Mucosa of rectum (tissue), 2 donors: Measurements from ENCODE around the gene HSPA12A.

Experiments used
- H3K27ac ChIP-seq, 2 donors: one replicate each; pipeline ENCODE4 v1.7.0; 2013; ENCODE audit warnings: inconsistent platforms in 2 of 2, low read depth in 2 of 2, low read length in 2 of 2
- H3K27me3 ChIP-seq, 2 donors: one replicate each; pipeline ENCODE4 v1.7.0; 2013; ENCODE audit warnings: low read length in 2 of 2; ENCODE audit not compliant: control insufficient read depth in 2 of 2, insufficient read depth in 2 of 2
- H3K36me3 ChIP-seq, 2 donors: one replicate each; pipeline ENCODE4 v1.7.0; 2013; ENCODE audit warnings: low read length in 2 of 2; ENCODE audit not compliant: control insufficient read depth in 2 of 2, insufficient read depth in 2 of 2
- H3K4me1 ChIP-seq, 2 donors: one replicate each; pipeline ENCODE4 v1.7.0; 2013; ENCODE audit warnings: low read length in 2 of 2, mild to moderate bottlenecking in 1 of 2; ENCODE audit not compliant: control insufficient read depth in 2 of 2, insufficient read depth in 2 of 2
- H3K4me3 ChIP-seq, 2 donors: one replicate each; pipeline ENCODE4 v1.7.0; 2013; ENCODE audit warnings: low read length in 2 of 2
- H3K9ac ChIP-seq, 2 donors: one replicate each; pipeline ENCODE4 v1.7.0; 2013; ENCODE audit warnings: low read length in 2 of 2, low read depth in 1 of 2, mild to moderate bottlenecking in 1 of 2
- H3K9me3 ChIP-seq, 2 donors: one replicate each; pipeline ENCODE4 v1.7.0; 2013; ENCODE audit warnings: low read length in 2 of 2; ENCODE audit not compliant: control insufficient read depth in 2 of 2
- donor health status: healthy.
- donor health status: Normal muscosa, but diverticular disease.

HSPA12A gene, protein sequence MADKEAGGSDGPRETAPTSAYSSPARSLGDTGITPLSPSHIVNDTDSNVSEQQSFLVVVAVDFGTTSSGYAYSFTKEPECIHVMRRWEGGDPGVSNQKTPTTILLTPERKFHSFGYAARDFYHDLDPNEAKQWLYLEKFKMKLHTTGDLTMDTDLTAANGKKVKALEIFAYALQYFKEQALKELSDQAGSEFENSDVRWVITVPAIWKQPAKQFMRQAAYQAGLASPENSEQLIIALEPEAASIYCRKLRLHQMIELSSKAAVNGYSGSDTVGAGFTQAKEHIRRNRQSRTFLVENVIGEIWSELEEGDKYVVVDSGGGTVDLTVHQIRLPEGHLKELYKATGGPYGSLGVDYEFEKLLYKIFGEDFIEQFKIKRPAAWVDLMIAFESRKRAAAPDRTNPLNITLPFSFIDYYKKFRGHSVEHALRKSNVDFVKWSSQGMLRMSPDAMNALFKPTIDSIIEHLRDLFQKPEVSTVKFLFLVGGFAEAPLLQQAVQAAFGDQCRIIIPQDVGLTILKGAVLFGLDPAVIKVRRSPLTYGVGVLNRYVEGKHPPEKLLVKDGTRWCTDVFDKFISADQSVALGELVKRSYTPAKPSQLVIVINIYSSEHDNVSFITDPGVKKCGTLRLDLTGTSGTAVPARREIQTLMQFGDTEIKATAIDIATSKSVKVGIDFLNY

DNA sequence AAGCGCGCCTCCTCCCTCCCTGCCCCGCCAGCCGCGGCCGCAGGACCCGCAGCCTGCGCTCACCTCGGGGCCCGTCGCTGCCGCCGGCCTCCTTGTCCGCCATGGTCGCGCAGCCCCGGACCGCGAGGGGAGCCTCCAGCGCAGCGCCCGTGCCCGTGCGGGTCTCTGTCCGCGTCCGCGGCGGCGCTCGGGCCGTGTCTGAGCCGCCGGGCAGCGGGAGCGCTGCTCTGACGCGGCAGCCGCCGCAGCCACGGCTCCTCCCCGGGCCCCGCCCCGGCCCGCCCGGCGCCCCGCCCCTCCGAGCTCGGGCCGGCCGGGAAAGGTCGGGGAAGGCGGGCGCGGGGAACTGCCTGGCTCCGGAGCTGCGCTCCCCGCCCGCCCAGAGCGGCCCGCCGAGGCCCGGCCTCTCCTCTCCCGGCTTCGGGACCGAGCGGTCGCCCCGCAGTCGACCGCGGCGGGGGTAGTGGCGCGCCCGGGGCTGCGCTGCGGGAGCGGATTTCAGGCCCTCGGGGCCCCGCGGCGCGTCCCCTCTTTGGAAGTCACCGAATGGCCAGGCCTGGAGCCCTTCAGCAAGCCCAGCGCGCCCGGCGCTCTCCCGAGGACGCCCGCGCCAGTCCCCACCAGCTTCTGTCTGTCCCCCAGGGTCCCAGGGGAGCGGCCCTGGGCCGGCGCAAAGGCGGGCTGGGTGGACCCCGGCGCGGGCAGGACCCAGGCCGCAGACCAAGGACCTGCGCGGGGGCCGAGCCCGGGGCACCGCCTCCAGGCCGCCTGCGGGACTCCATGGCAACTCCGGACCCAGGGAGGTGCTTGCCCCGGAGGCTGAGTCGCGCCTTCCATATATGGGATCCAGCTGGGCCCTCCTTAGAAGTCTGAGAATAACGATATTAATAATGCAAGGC lies at the start of gene HSPA12A:
HSPA12A (minus strand) TSS at position 200 of the 899 bp plus-strand sequence; CDS start at position 103, 97 bp downstream.
- Histone ChIP-seq H3K9ac (peak within 1 kb of the TSS; percentile 32 to 75), H3K36me3 (no peaks in the 10 kb centered on the region), H3K4me3 (peak within 1 kb of the TSS; percentile 65), H3K27ac (peak within 1 kb of the TSS; percentile 68 to 73), H3K9me3 (no peaks in the 10 kb centered on the region), H3K27me3 (peaks cover 13 to 14% of the 10 kb centered on the region in 2 donors), H3K4me1 (peaks cover 0 to 5% of the 10 kb centered on the region in 2 donors)

DNA sequence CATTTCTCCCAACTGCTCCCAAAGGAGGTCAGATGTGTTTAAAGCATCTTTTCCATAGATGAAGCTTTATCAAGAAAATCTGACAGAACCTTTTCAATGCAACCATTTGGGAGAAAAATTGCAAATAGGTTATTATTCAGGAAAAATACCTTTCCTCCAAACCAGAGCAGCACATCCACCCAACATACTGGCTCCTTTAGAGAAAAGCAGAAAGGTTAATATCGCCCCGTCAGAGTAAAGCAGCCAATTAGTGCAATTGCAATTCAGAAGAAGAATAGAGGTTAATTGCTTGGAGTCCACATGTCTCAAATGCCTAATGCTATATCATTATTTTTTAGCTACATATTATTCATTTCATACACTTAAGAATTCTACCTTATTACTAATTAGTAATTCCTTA lies 48.9 kb upstream of the HSPA12A start:
- Histone ChIP-seq H3K4me1 (peaks cover 3% of the 10 kb centered on the region in 2 donors), H3K9ac (no peak overlapping the region), H3K27ac (no peak overlapping the region), H3K36me3 (no peaks in the 10 kb centered on the region), H3K9me3 (no peaks in the 10 kb centered on the region), H3K27me3 (peaks cover 0 to 1% of the 10 kb centered on the region in 2 donors), H3K4me3 (no peak overlapping the region)

DNA sequence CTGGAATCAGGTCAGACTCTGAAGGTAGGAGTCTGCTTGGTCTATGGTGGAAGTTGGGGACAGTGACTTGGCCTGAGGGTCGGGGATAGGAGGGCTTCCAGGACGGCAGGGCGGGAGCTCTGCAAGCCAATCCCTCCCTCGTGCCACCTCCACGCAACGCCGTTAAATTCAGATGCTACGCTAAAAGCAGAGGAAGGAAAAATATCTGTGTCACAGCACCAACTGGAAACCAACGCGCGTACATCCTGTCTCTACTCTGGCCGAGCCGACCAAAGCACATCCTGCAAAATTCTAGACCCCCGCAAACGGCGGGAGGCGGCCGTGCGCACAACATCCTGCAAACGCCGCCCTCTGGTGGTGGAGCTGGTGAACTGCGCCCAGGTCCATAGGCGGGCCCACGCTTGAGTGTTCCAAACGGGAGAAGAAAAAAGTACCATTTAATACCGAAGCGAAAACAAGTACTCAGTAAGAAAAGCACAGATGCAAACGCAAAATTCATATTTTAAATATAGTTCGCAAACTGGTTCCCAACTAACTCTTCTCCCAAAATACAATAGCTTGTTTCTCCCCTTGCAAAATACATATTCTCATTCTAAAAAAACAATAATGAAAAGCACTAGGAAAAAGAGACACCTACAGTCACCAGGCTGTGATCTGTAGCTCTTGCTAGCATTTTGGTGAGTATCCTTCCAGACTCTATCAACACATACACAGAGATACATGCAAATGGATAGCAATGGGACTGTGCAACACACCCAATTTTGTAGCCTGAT lies 45.7 kb upstream of the HSPA12A start:
- Histone ChIP-seq H3K27ac (no peak overlapping the region), H3K4me1 (peaks cover 3% of the 10 kb centered on the region in 2 donors), H3K36me3 (no peaks in the 10 kb centered on the region), H3K9ac (no peak overlapping the region), H3K4me3 (peak overlapping the region; percentile 50 to 68), H3K9me3 (no peaks in the 10 kb centered on the region), H3K27me3 (no peaks in the 10 kb centered on the region)

DNA sequence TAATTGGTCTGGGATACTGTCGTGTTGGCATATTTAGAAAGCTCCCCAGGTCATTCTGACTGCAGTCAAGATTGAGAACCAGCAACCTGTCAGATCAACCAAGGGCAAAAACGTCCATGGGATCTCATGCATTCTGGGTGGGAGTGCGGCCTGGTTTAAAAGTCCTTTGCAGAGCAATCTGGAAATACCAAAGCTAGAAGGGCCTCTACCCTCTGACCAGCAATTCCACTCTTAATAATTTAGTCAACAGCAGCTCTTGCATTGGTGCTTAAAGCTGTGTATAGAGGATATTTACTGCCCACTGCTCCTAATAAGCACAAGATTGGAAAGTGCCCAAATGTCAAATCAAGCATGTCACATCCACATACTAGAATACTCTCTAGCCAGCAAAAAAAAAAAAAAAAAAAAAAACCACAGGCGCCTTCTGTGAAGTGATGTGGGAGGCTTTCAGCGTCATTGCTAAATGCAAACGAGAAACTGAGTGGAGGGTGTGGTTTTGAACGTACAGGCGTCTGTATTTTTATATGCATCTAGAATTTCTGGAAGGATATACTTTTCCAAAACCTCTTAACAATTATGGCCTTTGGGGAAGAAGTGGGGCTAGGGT lies 44.8 kb upstream of the HSPA12A start:
- H3K36me3 ChIP-seq = no peaks in the 10 kb centered on the region
- no peaks in the 10 kb centered on the region for H3K9me3 ChIP-seq
- no peaks in the 10 kb centered on the region for H3K27me3 ChIP-seq
- H3K4me1 ChIP-seq = peaks cover 3% of the 10 kb centered on the region in 2 donors
- H3K27ac ChIP-seq = no peak overlapping the region
- no peak overlapping the region for H3K4me3 ChIP-seq
- no peak overlapping the region for H3K9ac ChIP-seq

DNA sequence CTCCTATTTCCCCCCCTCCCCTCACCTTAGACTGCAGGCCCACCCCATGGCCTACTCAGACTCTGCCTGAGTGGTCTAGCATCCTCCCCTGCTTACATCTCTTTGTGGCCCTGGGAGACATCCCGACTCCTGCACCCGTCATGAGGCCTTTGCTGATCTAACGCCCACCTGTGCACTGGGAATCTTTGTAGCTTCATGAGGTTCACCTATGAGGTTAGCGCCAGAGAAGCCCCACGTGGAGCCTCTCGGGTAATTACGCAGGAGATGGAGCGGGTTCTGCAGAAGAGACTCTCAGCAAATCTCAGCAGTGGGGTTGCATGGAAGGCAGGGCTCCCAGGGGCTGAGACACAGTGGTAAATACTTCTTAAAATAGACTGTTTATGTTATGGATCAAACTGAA lies 43.5 kb upstream of the HSPA12A start:
- Histone ChIP-seq H3K9me3 (no peaks in the 10 kb centered on the region), H3K27ac (no peak overlapping the region), H3K4me3 (no peak overlapping the region), H3K9ac (no peak overlapping the region), H3K36me3 (no peaks in the 10 kb centered on the region), H3K4me1 (peaks cover 3% of the 10 kb centered on the region in 2 donors), H3K27me3 (no peaks in the 10 kb centered on the region)

DNA sequence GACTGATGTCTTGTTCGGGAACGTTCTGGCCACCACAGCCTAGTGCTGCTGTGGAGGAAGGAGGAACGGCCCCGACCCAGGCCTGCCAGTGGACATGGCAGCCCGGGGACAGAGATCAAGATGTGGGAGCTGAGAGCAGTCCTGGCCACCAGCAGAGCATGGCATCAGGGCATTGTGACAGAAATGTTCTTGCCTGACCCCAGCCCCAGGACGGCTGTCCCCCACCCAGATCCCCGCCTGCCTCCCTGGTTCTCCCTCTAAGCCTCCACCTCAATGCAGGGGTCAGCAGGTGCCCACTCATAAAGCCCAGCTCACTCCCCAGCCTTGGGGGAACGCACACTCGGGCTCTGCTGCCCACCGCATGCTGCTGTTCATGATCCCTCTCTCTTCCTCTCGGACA lies 42.9 kb upstream of the HSPA12A start:
- Histone ChIP-seq H3K27me3 (no peaks in the 10 kb centered on the region), H3K4me3 (no peak overlapping the region), H3K27ac (no peak overlapping the region), H3K9me3 (no peaks in the 10 kb centered on the region), H3K36me3 (no peaks in the 10 kb centered on the region), H3K9ac (no peak overlapping the region), H3K4me1 (peaks cover 3% of the 10 kb centered on the region in 2 donors)

DNA sequence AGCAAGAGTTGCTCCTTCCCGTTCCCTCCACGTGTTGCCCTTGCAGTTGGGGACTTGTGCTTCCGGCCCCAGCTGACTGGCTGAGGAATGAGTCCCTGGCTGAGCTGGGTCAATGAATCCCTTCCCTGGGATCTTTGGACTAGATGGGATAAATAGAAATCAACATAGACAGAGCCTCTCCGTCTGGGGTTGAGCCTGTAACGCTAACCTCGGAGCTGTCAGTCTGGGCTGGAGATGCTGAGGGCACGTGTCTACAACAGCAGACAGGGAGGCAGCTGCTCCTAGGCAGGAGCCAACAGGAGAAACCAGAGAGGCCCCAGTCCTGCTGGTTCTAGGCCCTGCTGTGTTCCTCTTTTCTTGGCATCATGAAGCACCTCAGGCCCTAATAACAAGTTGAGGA lies 42.3 kb upstream of the HSPA12A start:
- Histone ChIP-seq H3K9me3 (no peaks in the 10 kb centered on the region), H3K4me1 (peaks cover 3% of the 10 kb centered on the region in 2 donors), H3K36me3 (no peaks in the 10 kb centered on the region), H3K27me3 (no peaks in the 10 kb centered on the region), H3K4me3 (no peak overlapping the region), H3K9ac (no peak overlapping the region), H3K27ac (no peak overlapping the region)

DNA sequence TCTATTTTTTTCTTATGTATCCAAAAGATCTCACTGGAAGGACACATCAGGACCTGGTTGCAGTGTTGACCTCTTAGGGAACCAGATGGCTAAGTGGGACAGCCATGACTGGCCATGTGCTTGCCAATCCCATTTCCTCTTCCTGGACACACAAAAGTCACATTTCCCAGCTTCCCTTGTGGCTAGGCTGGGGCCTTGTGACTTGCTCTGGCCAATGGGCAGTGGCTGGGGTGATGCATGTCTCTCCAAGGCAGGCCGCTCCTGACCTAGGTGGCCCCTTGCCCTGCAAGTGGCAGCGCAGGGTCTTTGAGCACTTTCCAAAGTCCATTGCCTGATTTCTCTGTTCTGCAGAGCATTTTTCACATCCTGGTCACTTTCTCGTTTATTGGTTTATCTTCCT lies 41.7 kb upstream of the HSPA12A start:
- no peak overlapping the region for H3K27ac ChIP-seq
- no peak overlapping the region for H3K9ac ChIP-seq
- no peaks in the 10 kb centered on the region for H3K9me3 ChIP-seq
- no peaks in the 10 kb centered on the region for H3K36me3 ChIP-seq
- H3K27me3 ChIP-seq = no peaks in the 10 kb centered on the region
- no peak overlapping the region for H3K4me3 ChIP-seq
- H3K4me1 ChIP-seq = peaks cover 3% of the 10 kb centered on the region in 2 donors

DNA sequence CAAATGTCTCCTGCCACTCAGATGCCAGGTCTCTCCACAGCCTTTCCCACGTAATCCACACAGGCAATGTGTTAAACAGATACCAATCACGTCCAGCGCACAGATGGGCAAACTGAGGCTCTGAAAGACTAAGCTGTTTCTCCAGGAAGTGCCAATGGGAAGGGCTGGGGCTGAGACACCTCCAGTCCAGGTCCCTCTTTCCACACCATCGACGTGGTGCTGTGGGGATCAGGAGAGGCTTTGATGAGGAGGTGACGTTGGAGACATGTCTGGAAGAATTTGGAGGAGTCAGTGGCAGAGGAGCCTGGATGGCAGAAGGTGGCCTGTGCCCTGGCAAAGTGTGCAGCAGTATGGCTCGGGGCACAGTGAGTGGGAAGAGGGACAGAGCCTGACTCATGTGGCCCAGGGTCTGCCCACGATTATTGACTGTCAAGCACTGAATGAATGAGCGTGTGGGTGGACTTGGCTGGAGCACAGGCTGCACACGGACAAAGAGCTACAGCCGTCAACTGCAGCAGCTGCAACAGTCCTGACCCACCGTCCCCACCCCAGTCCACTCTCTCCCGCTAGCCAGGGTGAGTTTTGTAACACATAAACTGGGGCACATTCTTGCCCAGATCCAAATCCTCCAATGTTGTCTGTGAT lies 40.8 kb upstream of the HSPA12A start:
- H3K9me3 ChIP-seq = no peaks in the 10 kb centered on the region
- no peak overlapping the region for H3K4me3 ChIP-seq
- no peak overlapping the region for H3K27ac ChIP-seq
- H3K27me3 ChIP-seq = no peaks in the 10 kb centered on the region
- H3K9ac ChIP-seq = no peak overlapping the region
- H3K36me3 ChIP-seq = no peaks in the 10 kb centered on the region
- H3K4me1 ChIP-seq = peaks cover 3% of the 10 kb centered on the region in 2 donors
